Left forelimb (tissue), 1 donor: ENCODE data around the gene RB1.

Experiments used
- DNase-seq: peaks from one replicate; pipeline ENCODE4 v3.0.0-alpha.2; 2018; ENCODE audit warnings: low spot score

The RB1 gene

GRCh38 chr13:48494874-48495273, 191.3 kb downstream of the RB1 start:
- DNase-seq = no peak

GRCh38 chr13:48496271-48497161, 193.0 kb downstream of the RB1 start:
- DNase-seq = no peak

DNA sequence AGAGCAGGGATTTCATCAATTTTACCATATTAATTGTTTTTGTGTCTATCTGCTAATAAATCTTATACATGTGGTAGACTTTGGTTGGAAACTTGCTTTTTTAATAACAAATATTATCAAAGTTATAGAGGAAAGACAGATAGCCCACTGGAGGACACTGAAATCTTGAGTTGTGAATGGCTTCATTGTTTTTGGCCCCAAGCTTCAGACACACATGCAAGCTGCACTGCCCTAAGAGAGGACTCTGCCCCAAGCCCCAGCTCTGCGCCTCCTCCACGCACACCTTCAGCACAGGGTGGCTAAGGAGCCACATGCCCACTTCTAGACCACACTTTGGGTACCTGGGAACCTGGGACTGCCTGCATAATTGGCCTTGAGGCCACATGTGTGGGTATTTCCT, 194.1 kb downstream of the RB1 start:
- no peak for DNase-seq

DNA sequence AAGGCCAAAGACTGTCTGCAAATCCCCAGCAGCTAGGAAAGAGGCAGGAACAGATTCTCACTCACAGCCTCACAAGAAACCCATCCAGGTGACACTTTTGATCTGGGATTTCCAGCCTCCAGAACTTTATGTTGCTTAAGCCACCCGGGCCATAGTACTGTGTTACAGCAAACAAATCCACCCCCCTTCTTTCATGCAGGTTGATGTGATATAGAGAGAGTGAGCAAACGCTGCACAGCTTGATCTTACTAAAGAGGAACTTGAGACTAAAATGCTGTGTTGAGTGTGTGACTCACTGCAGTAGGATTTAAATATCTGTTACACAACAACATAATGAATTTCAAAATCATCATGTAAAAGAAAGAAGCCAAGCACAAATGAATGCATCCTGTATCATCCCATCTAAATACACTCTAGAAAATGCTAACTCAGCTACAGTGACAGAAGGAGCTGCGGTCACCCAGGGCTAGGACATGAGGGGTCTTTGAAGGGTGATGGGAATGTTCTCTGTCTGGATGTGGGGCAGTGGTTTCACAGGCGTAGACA, 197.2 kb downstream of the RB1 start:
- DNase-seq = no peak

GRCh38 chr13:48501705-48502104, 198.2 kb downstream of the RB1 start:
- no peak for DNase-seq

- DNase-seq = no peak
These were observed 199.2 kb downstream of the RB1 start for GRCh38 chr13:48502601-48503319.

GRCh38 chr13:48504606-48505005, 201.1 kb downstream of the RB1 start:
- no peak for DNase-seq

DNA sequence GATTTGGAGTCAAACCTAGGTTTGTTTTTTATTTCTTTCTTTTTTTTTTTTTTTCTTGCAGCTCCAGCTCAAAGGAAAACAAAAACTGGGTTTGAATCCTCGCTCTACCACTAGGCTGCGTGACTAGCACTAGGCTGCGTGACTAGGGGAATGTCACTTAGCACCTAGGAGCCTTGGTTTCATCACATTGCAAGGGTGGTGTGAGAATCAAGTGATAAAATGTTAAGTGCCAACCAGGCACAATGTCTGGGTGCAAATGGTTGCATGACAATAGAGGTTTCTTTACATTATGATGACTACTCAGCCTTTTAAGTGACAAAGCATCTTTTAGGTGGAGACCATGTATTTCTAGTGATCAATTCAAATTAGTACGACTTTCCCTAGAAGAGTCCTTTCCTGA, 201.5 kb downstream of the RB1 start:
- DNase-seq = no peak

GRCh38 chr13:48505597-48506091, 202.1 kb downstream of the RB1 start:
- DNase-seq = no peak

GRCh38 chr13:48506092-48506701, 202.6 kb downstream of the RB1 start:
- DNase-seq = no peak

GRCh38 chr13:48507021-48507420, 203.5 kb downstream of the RB1 start:
- DNase-seq = no peak

DNA sequence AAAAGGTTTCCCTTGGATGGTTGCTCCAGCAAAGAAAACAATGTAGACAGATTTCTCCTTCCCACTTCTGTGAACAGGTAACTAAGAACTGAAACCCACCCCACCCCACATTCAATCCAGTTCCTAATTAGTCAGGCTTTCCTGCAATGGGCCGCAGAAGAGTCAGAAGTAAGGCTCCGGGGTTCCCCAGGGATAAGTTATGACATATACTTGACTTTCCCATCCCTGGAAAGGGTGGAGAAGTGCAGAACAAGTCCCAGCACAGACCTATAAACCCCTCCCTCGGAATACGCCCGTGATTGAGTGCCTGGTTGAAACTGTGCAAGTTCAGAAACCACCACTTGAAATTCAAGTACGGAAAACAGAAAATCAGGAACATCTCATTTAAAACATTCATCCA, 204.5 kb downstream of the RB1 start:
- DNase-seq = no peak

DNA sequence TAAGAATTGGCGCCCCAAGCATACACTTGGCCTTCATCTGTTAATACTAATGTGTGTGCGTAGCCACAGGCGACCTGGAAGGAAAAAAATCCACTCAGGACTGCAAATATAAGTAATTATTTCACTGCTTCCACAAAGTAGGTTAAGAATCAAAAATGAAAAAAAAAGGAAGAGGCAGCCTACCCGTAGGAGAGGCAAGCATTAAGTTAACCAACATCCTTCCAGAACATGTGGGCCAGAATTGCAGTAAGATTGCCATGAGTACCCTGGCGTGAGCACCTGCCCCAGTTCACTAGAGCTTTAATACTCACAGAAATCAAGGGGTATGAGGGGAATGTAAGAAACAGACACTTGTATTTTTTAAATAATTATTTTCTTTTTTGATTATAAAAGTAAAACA, 207.1 kb downstream of the RB1 start:
- no peak for DNase-seq

DNA sequence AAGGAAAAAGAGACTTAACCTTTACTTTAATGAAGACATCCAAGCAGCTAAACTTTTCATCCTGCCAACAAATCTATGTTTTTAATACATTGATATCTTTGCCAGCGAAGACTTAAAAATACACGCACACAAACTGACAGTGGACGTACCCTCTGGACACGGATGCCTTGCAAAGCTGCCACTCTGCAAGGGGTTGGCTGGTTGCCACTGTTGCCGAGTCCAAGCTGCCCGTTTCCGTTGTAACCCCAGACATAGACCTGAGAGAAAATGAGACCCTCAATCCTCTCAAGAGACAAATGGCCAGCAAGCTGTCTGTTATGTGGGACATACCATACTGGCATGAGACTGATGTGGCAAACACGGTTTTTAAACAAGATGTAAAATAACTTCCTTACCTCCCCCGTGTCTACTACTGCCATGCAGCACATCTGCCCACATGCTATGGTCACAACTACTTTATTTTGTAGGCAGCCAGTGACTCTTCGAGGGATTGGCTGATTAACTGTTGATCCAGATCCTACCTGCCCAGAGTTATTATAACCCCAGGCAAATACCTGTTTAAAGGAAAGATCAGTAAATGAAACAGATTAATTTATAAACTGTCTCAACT, 208.2 kb downstream of the RB1 start:
- DNase-seq = no peak

GRCh38 chr13:48514793-48515192, 211.2 kb downstream of the RB1 start:
- no peak for DNase-seq

GRCh38 chr13:48515732-48516131, 212.2 kb downstream of the RB1 start:
- no peak for DNase-seq

- no peak for DNase-seq
These were observed 214.5 kb downstream of the RB1 start for GRCh38 chr13:48518083-48518482.

DNA sequence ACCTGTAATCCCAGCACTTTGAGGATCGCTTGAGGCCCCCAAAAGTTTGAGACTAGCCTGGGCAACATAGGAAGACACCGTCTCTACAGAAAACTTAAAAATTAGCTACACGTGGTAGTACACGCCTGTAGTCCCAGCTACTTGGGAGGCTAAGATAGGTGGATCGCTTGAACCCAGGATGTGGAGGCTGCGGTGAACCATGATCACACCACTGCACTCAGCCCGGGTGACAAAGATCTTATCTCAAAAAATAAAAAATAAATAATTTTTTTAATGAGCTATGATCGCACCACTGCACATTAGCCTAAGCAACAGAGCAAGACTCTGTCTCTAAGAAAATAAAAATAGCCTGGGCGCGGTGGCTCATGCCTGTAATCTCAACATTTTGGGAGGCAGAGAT, 222.7 kb downstream of the RB1 start:
- DNase-seq = no peak

DNA sequence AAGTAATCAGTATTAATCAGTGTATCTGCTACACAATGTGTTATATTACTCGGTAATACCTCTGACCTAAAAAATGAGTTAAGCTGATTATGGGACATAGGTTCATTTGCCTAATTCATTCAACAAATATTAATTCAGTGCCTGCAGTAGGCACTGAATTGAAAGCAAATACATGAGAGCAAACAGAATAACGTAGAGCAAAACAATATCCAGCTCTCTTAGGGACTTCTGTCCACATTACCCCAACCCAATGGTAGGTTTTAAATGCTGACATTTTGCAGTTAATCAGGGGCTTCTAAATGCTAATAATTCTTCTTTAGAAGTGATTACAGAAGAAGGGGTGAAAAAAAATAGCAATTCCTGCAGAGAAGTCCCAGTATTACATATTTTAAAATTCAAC, 224.4 kb downstream of the RB1 start:
- no peak for DNase-seq

GRCh38 chr13:48528720-48529119, 225.2 kb downstream of the RB1 start:
- DNase-seq = no peak

GRCh38 chr13:48530833-48531232, 227.3 kb downstream of the RB1 start:
- DNase-seq = no peak
